Transverse colon (tissue), 4 donors: ENCODE results near the gene OR10P1.

ENCODE experiments used
- CTCF ChIP-seq, 5 experiments: fragments of 200-600 bp in 3 of 5; fragments of 450-650 bp in 2 of 5; sonication (generic) in 3 of 5; IDR thresholded peaks; 1 replicate in 2 of 5; 2 replicates in 3 of 5; pipeline ENCODE4 v1.5.1; 2016 to 2017; ENCODE audit warnings: antibody characterized with exemption in 5 of 5, inconsistent platforms in 3 of 5, mild to moderate bottlenecking in 2 of 5, moderate library complexity in 1 of 5
- EP300 ChIP-seq: sonication (generic); formaldehyde crosslinking; IDR thresholded peaks from one replicate; pipeline ENCODE4 v1.6.1; 2017; ENCODE audit warnings: antibody characterized with exemption, low read depth
- POLR2A ChIP-seq: fragments of 450-650 bp; IDR thresholded peaks from one replicate; pipeline ENCODE4 v1.6.1; 2016; ENCODE audit warnings: antibody characterized with exemption, mild to moderate bottlenecking, moderate library complexity
- POLR2AphosphoS5 ChIP-seq, 3 donors: sonication (generic); formaldehyde crosslinking; IDR thresholded peaks; one replicate each; pipeline ENCODE4 v1.6.1; 2016; ENCODE audit warnings: antibody characterized with exemption in 3 of 3

- no peak for TF ChIP-seq CTCF (IDR thresholded peaks at IDR 0.05)
- TF ChIP-seq POLR2A: no peak
- TF ChIP-seq EP300: no peak
- TF ChIP-seq POLR2AphosphoS5 (IDR thresholded peaks at IDR 0.05): no peak
Measured at GRCh38 chr12:55666508-55666907, 29.8 kb downstream of the OR10P1 start.
